Measurements from ENCODE around the gene ZNF638. TPM values are rescaled to one million over a fixed set of nuclear protein-coding genes. Genes with fewer than 3 reads are reported as not detected.

Gene ZNF638
- total and polyA plus RNA-seq, 2 donors (not counting 3 experiments of a cell fraction or from before 2014, with no cell fraction given), result 36.4 to 111 TPM

DNA sequence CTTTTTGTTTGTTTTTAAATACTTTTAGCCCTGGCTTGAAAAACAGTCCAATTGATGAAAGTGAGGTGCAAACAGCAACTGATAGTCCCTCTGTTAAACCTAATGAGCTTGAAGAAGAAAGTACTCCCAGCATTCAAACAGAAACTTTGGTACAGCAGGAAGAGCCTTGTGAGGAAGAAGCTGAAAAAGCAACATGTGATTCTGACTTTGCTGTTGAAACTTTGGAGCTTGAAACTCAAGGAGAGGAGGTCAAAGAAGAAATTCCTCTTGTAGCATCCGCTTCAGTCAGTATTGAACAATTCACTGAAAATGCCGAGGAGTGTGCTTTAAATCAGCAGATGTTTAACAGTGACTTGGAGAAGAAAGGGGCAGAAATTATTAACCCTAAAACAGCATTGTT is 91.2 kb downstream of the ZNF638 start:
- TF ChIP-seq GATA2 (IDR thresholded peaks at IDR 0.05; ENCODE audit: insufficient read depth, insufficient read length, low read depth, low read length) (no peak), JUN (IDR thresholded peaks at IDR 0.05; ENCODE audit: borderline replicate concordance, insufficient read depth, insufficient read length, low read depth) (no peak), POLR2A (IDR thresholded peaks at IDR 0.05; ENCODE audit: low read depth, low read length) (no peak), FOS (IDR thresholded peaks at IDR 0.05; ENCODE audit: borderline replicate concordance, insufficient read depth, low read length) (no peak), POLR2AphosphoS5 (IDR thresholded peaks at IDR 0.05; ENCODE audit: insufficient read depth, low read depth, low read length) (no peak), MYC (IDR thresholded peaks at IDR 0.05; ENCODE audit: low read depth, low read length) (no peak)
- TF ChIP-seq, protein P1, sequence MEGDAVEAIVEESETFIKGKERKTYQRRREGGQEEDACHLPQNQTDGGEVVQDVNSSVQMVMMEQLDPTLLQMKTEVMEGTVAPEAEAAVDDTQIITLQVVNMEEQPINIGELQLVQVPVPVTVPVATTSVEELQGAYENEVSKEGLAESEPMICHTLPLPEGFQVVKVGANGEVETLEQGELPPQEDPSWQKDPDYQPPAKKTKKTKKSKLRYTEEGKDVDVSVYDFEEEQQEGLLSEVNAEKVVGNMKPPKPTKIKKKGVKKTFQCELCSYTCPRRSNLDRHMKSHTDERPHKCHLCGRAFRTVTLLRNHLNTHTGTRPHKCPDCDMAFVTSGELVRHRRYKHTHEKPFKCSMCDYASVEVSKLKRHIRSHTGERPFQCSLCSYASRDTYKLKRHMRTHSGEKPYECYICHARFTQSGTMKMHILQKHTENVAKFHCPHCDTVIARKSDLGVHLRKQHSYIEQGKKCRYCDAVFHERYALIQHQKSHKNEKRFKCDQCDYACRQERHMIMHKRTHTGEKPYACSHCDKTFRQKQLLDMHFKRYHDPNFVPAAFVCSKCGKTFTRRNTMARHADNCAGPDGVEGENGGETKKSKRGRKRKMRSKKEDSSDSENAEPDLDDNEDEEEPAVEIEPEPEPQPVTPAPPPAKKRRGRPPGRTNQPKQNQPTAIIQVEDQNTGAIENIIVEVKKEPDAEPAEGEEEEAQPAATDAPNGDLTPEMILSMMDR (IDR thresholded peaks at IDR 0.05; ENCODE audit: extremely low read depth in 1 of 2, insufficient read depth in 1 of 2, low read depth in 1 of 2, low read length in 2 of 2), result no peak
- TF ChIP-seq, protein P2, sequence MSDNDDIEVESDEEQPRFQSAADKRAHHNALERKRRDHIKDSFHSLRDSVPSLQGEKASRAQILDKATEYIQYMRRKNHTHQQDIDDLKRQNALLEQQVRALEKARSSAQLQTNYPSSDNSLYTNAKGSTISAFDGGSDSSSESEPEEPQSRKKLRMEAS (IDR thresholded peaks at IDR 0.05; ENCODE audit: insufficient read depth, insufficient read length), result no peak
- Histone ChIP-seq H3K27me3 (ENCODE audit: control insufficient read depth in 2 of 2, insufficient read depth in 2 of 2, low read length in 2 of 2) (no peaks in the 10 kb centered on the region), H3K4me2 (ENCODE audit: insufficient read depth, low read length) (peak overlapping the region; percentile 69), H3K79me2 (ENCODE audit: control insufficient read depth, insufficient read depth, low read length) (no peaks in the 10 kb centered on the region), H2AFZ (ENCODE audit: low read depth, low read length) (no peak overlapping the region), H3K9me3 (replicated peaks; ENCODE audit: control insufficient read depth, insufficient read depth, low read length) (no peaks in the 10 kb centered on the region), H3K36me3 (ENCODE audit: control insufficient read depth in 2 of 2, extremely low read depth in 1 of 2, insufficient read depth in 2 of 2, low read length in 2 of 2) (peaks cover under 1 to 16% of the 10 kb centered on the region in 2 experiments), H4K20me1 (replicated peaks; ENCODE audit: control insufficient read depth, extremely low read depth, insufficient read depth, low read length) (no peaks in the 10 kb centered on the region), H3K4me1 (ENCODE audit: control insufficient read depth, extremely low read depth, insufficient read depth, low read length) (peaks cover 46% of the 10 kb centered on the region), H3K9me1 (replicated peaks; ENCODE audit: control insufficient read depth, extremely low read depth, insufficient read depth, low read length) (no peaks in the 10 kb centered on the region), H3K9ac (replicated peaks; ENCODE audit: extremely low read depth, insufficient read depth, low read length) (no peak overlapping the region), H3K4me3 (replicated peaks in 1 of 3; ENCODE audit: insufficient read depth in 1 of 3, low read depth in 1 of 3, low read length in 3 of 3) (no peak overlapping the region), H3K27ac (ENCODE audit: insufficient read depth, low read depth, low read length) (peak overlapping the region; percentile 78)
- DNase-seq (ENCODE audit: low read depth, low spot score) (peak; percentile 58), FAIRE-seq (no peak)
- intact Hi-C loops (cut with micrococcal nuclease) (loop anchor here (1.0 to 5.0 kb wide), 2 partner anchors 70 to 90 kb away; partner anchors contain the start of gene ZNF638), dilution Hi-C loops (cut with MboI; ENCODE audit: extremely low pct_ligation_motif_present, low sequenced_read_pairs) (no loop called here)
- ChIA-PET POLR2A (no interaction called here), CTCF (interaction anchor here (1.4 to 2.5 kb wide), 5 partner anchors 10 to 90 kb away, joined by 3 to 28 read pairs (median 9); no protein-coding TSS in a partner anchor)
- BruUV-seq (replicated peaks), result no TSS peak

Data from endothelial cell of umbilical vein (primary cell).